GM10266 (cell line): ENCODE results near the gene RAI14.
"Not testable (repeated sequence)": the region's sequence is repeated elsewhere in the genome, so short reads cannot be mapped to it uniquely, and the experiment has no call there.

Experiments
- DNase-seq: peaks from one replicate; pipeline ENCODE4 v3.0.0; 2012; ENCODE audit errors: extremely low spot score
- CTCF ChIP-seq: IDR thresholded peaks from 2 replicates; pipeline ENCODE4 v1.5.1; 2012; ENCODE audit warnings: mild to moderate bottlenecking, low read depth; ENCODE audit not compliant: control insufficient read depth, insufficient read depth; ENCODE audit errors: missing control alignments

RAI14 gene

GRCh38 chr5:34778091-34778850 is 122.1 kb downstream of the RAI14 start:
- TF ChIP-seq CTCF: no peak
- no peak for DNase-seq

- not testable (repeated sequence) for DNase-seq
Observed at GRCh38 chr5:34783892-34784291, 127.8 kb downstream of the RAI14 start.

GRCh38 chr5:34787035-34787434 is 130.9 kb downstream of the RAI14 start:
- DNase-seq: no peak
- no peak for TF ChIP-seq CTCF

- DNase-seq: no peak
- TF ChIP-seq CTCF: no peak
Observed at GRCh38 chr5:34789021-34789531, 132.9 kb downstream of the RAI14 start.

- no peak for TF ChIP-seq CTCF
- no peak for DNase-seq
Observed at GRCh38 chr5:34789639-34790038, 133.5 kb downstream of the RAI14 start.

GRCh38 chr5:34790069-34790468 is 133.9 kb downstream of the RAI14 start:
- TF ChIP-seq CTCF: no peak

GRCh38 chr5:34791761-34792244 is 135.7 kb downstream of the RAI14 start:
- no peak for TF ChIP-seq CTCF

More at GRCh38 chr5:34790069-34790468, 133.9 kb downstream of the RAI14 start:
- DNase-seq: no peak

More at GRCh38 chr5:34791761-34792244, 135.7 kb downstream of the RAI14 start:
- DNase-seq: no peak
